ENCODE measurements around the gene ARSG. TPM values are rescaled to one million over a fixed set of nuclear protein-coding genes. Genes with fewer than 3 reads are reported as not detected.
"Not testable (repeated sequence)": the region's sequence is repeated elsewhere in the genome, so short reads cannot be mapped to it uniquely, and the experiment has no call there.

The ARSG gene
- total RNA-seq, 1 donor from 2014 or later, result 19.6 TPM

DNA sequence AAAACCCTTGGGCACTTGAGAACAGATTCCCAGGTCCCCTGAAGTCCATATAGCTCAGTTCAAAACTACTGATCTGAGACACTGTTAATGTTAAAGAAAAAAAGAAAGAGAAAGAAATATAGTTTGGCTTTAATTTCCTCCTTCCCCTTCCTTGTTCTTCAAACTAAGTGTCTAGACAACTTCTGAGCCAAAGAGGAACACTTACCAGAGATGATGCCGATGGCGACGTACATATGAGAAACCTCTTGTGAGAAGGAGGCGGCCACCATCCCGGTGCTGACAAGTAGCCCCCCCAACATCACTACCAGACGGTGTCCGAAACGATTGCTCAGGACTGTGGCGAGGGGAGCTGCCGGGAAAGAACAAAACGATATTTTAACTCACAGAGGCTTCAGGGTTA, 17.6 kb upstream of the ARSG start:
- ATAC-seq (ENCODE audit: low read depth) (no peak), DNase-seq (no peak)
- H3K4me1 Mint-ChIP-seq, result no peaks in the 10 kb centered on the region
- no peak overlapping the region for H3K4me3 Mint-ChIP-seq
- no peaks in the 10 kb centered on the region for H3K27me3 Mint-ChIP-seq
- POLR2A ChIA-PET, result no interaction called here
- intact Hi-C loops (cut with micrococcal nuclease), result no loop called here
- H3K27ac Mint-ChIP-seq, result no peak overlapping the region
- H3K36me3 Mint-ChIP-seq (ENCODE audit: low read depth), result peaks cover 38% of the 10 kb centered on the region
- CTCF ChIA-PET, result no interaction called here
- H3K9me3 Mint-ChIP-seq, result peaks cover 4% of the 10 kb centered on the region
- TF ChIP-seq, protein P1, sequence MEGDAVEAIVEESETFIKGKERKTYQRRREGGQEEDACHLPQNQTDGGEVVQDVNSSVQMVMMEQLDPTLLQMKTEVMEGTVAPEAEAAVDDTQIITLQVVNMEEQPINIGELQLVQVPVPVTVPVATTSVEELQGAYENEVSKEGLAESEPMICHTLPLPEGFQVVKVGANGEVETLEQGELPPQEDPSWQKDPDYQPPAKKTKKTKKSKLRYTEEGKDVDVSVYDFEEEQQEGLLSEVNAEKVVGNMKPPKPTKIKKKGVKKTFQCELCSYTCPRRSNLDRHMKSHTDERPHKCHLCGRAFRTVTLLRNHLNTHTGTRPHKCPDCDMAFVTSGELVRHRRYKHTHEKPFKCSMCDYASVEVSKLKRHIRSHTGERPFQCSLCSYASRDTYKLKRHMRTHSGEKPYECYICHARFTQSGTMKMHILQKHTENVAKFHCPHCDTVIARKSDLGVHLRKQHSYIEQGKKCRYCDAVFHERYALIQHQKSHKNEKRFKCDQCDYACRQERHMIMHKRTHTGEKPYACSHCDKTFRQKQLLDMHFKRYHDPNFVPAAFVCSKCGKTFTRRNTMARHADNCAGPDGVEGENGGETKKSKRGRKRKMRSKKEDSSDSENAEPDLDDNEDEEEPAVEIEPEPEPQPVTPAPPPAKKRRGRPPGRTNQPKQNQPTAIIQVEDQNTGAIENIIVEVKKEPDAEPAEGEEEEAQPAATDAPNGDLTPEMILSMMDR (IDR thresholded peaks at IDR 0.05), result no peak

DNA sequence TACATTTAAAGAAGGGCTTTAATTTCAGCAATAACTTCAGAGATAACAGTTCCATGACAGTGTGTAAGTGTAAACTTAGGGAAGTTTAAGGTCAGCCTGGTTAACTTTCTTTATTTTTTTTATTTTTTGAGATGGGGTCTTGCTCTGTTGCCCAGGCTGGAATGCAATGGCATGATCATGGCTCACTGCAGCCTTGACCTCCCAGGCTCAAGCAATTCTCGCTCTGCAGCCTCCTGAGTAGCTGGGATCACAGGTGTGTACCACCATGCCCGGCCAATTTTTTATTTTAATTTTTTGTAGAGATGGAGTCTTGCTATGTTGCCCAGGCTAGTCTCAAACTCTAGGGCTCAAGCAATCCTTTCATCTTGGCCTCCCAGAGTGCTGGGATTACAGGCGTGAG, 15.0 kb upstream of the ARSG start:
- DNase-seq; H3K4me1 Mint-ChIP-seq; POLR2A ChIA-PET; H3K27me3 Mint-ChIP-seq; H3K4me3 Mint-ChIP-seq; CTCF ChIA-PET; H3K27ac Mint-ChIP-seq; intact Hi-C loops (cut with micrococcal nuclease); H3K9me3 Mint-ChIP-seq; ATAC-seq (ENCODE audit: low read depth): not testable (repeated sequence)
- peaks cover 35% of the 10 kb centered on the region for H3K36me3 Mint-ChIP-seq (ENCODE audit: low read depth)

DNA sequence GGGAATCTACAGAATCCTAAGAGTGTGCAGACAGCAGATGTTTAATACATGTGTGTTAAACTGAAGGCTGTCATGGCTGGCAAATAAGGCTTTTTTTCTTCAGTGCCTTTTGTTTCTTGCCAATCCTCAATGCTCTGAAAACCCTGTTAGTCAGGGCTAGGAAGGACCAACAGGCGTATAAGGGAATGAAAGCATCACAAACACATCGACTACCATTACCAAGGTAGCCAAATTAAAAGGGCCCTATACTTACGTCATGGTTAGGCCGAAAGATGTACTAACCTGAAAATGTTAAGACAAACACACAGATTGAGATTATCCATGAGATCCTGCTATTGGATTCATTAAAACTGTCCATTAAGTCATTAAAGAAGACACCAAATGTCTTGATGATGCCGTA, 13.5 kb upstream of the ARSG start:
- no peak overlapping the region for H3K27ac Mint-ChIP-seq
- POLR2A ChIA-PET, result interaction anchor here (0.6 to 1.3 kb wide), 2 partner anchors 10 to 42 kb away, joined by 3 to 8 read pairs; no protein-coding TSS in a partner anchor

DNA sequence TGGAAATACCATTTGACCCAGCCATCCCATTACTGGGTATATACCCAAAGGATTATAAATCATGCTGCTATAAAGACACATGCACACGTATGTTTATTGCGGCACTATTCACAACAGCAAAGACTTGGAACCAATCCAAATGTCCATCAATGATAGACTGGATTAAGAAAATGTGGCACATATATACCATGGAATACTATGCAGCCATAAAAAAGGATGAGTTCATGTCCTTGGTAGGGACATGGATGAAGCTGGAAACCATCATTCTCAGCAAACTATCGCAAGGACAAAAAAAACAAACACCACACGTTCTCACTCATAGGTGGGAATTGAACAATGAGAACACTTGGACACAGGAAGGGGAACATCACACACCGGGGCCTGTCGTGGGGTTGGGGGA, 9.3 kb upstream of the ARSG start:
- CTCF ChIA-PET; intact Hi-C loops (cut with micrococcal nuclease); H3K4me1 Mint-ChIP-seq; H3K4me3 Mint-ChIP-seq; ATAC-seq (ENCODE audit: low read depth); DNase-seq; H3K27me3 Mint-ChIP-seq; H3K9me3 Mint-ChIP-seq; H3K27ac Mint-ChIP-seq: not testable (repeated sequence)
- POLR2A ChIA-PET, result interaction anchor here (1.6 kb wide), 1 partner anchor 10 kb away, joined by 6 read pairs; the partner anchor contains the start of gene ARSG
- peaks cover 18% of the 10 kb centered on the region for H3K36me3 Mint-ChIP-seq (ENCODE audit: low read depth)

More for the DNA sequence above, 13.5 kb upstream of the ARSG start:
- intact Hi-C loops (cut with micrococcal nuclease), result no loop called here
- CTCF ChIA-PET, result no interaction called here
- no peaks in the 10 kb centered on the region for H3K27me3 Mint-ChIP-seq
- TF ChIP-seq, protein P1 (IDR thresholded peaks at IDR 0.05), result no peak
- H3K36me3 Mint-ChIP-seq (ENCODE audit: low read depth), result peaks cover 27% of the 10 kb centered on the region
- no peaks in the 10 kb centered on the region for H3K4me1 Mint-ChIP-seq
- H3K9me3 Mint-ChIP-seq, result peaks cover 4% of the 10 kb centered on the region
- H3K4me3 Mint-ChIP-seq, result no peak overlapping the region
- DNase-seq, result no peak
- no peak for ATAC-seq (ENCODE audit: low read depth)

DNA sequence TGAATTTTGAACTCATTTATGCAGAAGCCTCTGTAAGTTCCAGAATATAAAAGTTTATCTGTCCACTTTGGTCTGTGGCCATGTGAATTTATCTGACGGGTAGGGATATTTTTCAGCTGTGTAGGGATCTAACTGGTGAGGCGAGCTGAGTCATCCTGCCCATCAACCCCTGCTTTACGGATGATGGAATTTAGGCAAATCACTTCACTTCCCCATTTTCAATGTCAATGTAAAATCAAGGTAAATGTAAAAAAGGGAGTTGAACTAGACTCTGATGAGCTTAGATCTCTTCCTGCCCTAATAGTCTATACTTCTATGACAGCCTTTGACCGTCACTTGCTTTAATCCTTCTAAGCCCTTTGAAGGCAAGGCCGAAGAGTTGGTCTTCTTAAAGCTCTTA, 2.9 kb upstream of the ARSG start:
- Mint-ChIP-seq H3K9me3 (no peaks in the 10 kb centered on the region), H3K4me1 (peaks cover 45% of the 10 kb centered on the region), H3K4me3 (peak overlapping the region; percentile 92), H3K27ac (peak overlapping the region; percentile 93), H3K27me3 (no peaks in the 10 kb centered on the region), H3K36me3 (ENCODE audit: low read depth) (peaks cover 3% of the 10 kb centered on the region)
- TF ChIP-seq, protein P1 (IDR thresholded peaks at IDR 0.05), result no peak
- ChIA-PET POLR2A (interaction anchor here (0.6 to 6.8 kb wide), 14 partner anchors 10 to 473 kb away, joined by 3 to 84 read pairs (median 10); partner anchors contain the start of genes AMZ2 and WIPI1), CTCF (interaction anchor here (0.7 to 1.4 kb wide), 3 partner anchors 24 to 147 kb away, joined by 3 to 5 read pairs (median 3); no protein-coding TSS in a partner anchor)
- intact Hi-C loops (cut with micrococcal nuclease), result loop anchor here (1.0 kb wide), 3 partner anchors 25 to 83 kb away; no protein-coding TSS in a partner anchor
- ATAC-seq (ENCODE audit: low read depth), result peak; percentile 25
- peak; percentile 18 for DNase-seq

DNA sequence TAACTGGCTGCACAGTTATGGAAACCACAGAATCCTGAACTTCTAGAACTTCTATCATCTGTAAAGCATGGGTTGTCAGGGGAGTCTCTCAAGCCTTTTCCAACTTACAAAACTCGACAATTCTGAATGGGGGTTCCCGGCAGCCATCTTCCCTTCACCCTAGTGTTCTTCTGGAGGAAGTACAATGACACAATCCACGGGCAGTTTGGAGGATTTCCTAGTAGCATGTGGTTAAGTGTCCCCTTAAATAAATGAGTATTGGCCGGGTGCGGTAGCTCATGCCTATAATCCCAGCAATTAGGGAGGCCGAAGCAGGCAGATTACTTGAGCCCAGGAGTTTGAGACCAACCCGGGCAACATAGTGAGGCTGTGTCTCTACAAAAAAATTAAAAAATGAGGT, 2.5 kb upstream of the ARSG start:
- ATAC-seq (ENCODE audit: low read depth) (no peak), DNase-seq (no peak)
- intact Hi-C loops (cut with micrococcal nuclease), result loop anchor here (1.0 kb wide), 3 partner anchors 26 to 84 kb away; no protein-coding TSS in a partner anchor
- Mint-ChIP-seq H3K4me3 (peak overlapping the region; percentile 92), H3K27me3 (no peaks in the 10 kb centered on the region), H3K36me3 (ENCODE audit: low read depth) (peaks cover 3% of the 10 kb centered on the region), H3K27ac (peak overlapping the region; percentile 93), H3K9me3 (no peaks in the 10 kb centered on the region), H3K4me1 (peaks cover 45% of the 10 kb centered on the region)
- TF ChIP-seq, protein P1 (IDR thresholded peaks at IDR 0.05), result no peak
- ChIA-PET POLR2A (interaction anchor here (0.6 to 6.8 kb wide), 13 partner anchors 24 to 474 kb away, joined by 4 to 84 read pairs (median 11); partner anchors contain the start of genes AMZ2 and WIPI1), CTCF (interaction anchor here (0.7 to 1.6 kb wide), 4 partner anchors 25 to 147 kb away, joined by 3 to 5 read pairs (median 4); no protein-coding TSS in a partner anchor)
